ENCODE data around the gene VPS37B.

Gene VPS37B

DNA sequence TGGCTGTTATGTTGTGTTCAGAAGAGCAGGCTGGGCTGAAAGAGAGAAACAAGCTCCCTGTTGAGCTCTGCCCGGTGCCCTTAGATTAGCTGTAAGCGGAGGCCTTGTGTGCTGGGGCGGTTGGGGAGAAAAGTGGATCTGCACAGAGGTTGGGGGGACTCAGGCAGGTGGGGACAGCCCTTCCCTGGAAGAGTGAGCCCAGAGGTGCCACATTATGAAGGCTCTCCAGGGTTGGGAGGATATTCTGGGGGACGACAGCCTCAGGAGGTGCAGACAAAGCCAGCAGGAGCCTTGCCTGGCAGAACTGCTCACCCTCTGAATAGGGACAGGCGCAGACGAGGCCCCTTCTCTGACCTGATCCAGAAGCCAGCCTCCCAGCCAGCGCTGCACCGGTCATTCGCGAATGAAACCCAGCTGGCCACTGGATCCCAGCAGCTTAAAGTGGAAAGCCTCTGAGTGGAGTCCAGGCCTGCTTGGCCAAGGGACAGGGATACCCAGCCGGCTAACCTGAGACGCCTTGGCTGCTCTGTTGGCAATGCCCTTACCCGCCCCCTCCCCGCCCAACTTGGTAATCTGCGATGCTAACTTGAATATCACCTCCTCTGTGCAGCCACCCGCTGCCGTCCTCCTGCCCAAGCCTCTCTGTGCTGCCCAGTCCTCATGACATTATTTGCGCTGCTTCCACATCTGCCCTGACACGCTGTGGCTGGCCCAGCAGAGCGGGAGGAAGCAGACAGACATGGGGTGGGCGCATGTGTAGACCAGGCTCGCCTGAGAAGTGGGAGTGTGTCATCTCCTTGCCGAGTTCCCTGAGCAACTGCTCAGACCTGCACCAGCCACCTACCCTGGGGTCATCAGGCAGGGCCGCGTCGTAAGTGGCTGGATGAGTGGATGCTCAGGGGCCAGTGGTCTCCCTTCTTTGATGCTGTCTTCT, 55.1 kb downstream of the VPS37B start:
- no peak for DNase-seq (ENCODE audit: low read depth)
- TF ChIP-seq CTCF (IDR thresholded peaks at IDR 0.05; ENCODE audit: insufficient read depth, low read depth, low read length, missing control alignments): no peak

DNA sequence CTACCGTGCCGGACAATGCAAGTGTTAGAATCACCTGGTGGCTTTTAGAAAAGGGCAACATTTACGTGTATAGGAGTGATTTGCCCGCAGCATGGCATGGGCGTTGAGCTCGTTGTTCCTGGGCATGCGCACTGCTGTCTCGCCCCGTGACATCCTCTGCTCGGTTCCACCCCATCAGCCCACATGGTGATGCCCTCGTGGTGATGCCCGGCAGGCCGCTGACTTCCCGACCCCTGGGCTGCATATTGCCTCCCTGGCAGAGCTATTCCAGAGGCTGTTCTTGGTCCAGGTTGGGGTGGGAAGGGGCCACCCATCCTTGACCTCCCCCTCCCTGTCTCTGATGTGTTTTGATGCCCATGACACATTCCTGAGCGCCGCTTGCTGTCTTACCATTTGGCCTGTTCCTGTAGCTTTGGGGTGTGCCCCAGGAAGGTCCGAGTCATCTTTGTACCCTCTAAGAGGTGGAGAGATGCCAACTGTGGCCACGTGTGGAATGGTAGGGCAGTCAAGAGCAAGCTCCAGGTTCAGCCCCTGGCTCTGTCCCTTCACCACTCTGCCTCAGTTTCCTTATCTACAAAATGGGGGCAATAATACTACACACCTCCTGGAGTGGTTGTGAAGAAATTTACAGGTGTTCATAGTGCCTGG, 55.9 kb downstream of the VPS37B start:
- DNase-seq (ENCODE audit: low read depth): no peak
- H3K4me3 ChIP-seq (ENCODE audit: low read depth, low read length): no peak overlapping the region
- no peak for TF ChIP-seq CTCF (IDR thresholded peaks at IDR 0.05; ENCODE audit: insufficient read depth, low read depth, low read length, missing control alignments)

More for the DNA sequence above, 55.1 kb downstream of the VPS37B start:
- no peak overlapping the region for H3K4me3 ChIP-seq (ENCODE audit: low read depth, low read length)

- no peak overlapping the region for H3K4me3 ChIP-seq (ENCODE audit: low read depth, low read length)
- TF ChIP-seq CTCF (IDR thresholded peaks at IDR 0.05; ENCODE audit: insufficient read depth, low read depth, low read length, missing control alignments): no peak
- no peak for DNase-seq (ENCODE audit: low read depth)
These were observed 57.1 kb downstream of the VPS37B start for GRCh38 chr12:122838841-122839240.

DNA sequence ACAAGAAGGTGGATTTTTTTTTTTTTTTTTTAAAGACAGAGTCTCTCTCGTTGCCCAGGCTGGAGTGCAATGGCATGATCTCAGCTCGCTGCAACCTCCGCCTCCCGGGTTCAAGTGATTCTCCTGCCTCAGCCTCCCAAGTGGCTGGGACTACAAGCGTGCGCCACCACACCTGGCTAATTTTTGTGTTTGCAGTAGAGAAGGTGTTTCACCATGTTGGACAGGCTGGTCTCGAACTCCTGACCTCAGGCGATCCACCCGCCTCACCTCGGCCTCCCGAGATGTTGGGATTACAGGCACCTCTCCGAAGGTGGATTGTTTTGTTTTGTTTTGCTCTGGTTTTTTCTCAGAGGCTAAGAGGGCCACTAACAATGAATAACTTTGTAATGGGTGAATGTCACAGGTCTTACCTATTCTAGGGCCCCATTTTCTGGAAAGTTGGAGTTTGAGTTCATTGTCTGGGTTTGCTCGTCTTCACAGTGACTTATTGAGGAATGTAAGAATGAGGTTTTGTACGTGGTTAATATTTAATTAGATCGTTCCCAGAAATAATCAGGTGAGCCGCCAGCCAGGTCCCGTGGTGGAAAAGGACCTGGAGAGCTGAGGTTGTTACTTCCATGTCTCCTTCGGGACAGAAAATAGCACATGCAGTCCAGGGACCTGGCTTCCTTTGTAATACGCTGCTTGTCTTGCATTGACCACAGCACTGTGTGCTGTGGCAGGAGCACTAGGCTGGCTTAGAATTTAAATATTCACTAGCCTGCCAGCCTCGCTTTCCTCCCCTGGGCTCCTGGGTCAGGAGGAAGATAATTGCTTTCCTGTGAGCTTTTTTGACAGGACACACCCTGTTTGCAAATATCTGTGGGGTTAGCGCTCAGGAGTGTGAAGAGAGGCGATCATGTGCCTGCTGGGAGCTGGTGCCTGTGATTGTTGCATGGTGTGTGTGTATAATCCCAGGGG, 58.3 kb downstream of the VPS37B start:
- no peak for TF ChIP-seq CTCF (IDR thresholded peaks at IDR 0.05; ENCODE audit: insufficient read depth, low read depth, low read length, missing control alignments)
- no peak overlapping the region for H3K4me3 ChIP-seq (ENCODE audit: low read depth, low read length)
- no peak for DNase-seq (ENCODE audit: low read depth)

GRCh38 chr12:122836027-122836921, 59.6 kb downstream of the VPS37B start:
- TF ChIP-seq CTCF (IDR thresholded peaks at IDR 0.05; ENCODE audit: insufficient read depth, low read depth, low read length, missing control alignments): no peak
- peak overlapping the region; percentile 74 for H3K4me3 ChIP-seq (ENCODE audit: low read depth, low read length)
- DNase-seq (ENCODE audit: low read depth): peak; percentile 79

GRCh38 chr12:122835750-122836026, 60.2 kb downstream of the VPS37B start:
- no peak for TF ChIP-seq CTCF (IDR thresholded peaks at IDR 0.05; ENCODE audit: insufficient read depth, low read depth, low read length, missing control alignments)
- peak; percentile 42 for DNase-seq (ENCODE audit: low read depth)
- peak overlapping the region; percentile 74 for H3K4me3 ChIP-seq (ENCODE audit: low read depth, low read length)

Measured in GM12865 (cell line).